Measurements from ENCODE around the gene XK. TPM values are rescaled to one million over a fixed set of nuclear protein-coding genes. Genes with fewer than 3 reads are reported as not detected.
"Not testable (repeated sequence)": the region's sequence is repeated elsewhere in the genome, so short reads cannot be mapped to it uniquely, and the experiment has no call there.

XK gene
- total and polyA plus RNA-seq, 7 donors, result 0.94 to 8.9 (median 3.8) TPM

DNA sequence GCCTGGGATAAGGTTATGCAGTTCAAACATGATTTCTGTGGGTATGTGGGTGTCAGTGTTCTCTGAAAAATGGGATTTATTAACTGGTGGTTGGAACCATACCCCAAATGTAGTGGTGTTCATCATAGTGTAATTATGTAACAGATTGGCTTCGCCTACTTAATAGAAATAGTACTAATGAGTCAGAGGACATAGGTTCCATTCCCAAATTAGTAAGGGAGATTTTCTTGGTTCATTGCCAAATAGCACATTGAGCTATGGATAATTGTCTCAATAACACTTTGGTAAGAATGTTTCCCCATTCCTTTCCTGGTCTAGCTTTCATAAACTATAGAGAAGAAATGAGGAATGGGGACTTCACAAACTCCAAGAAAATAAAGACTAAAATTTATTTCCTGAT is 73.8 kb downstream of the XK start:
- H3K36me3 ChIP-seq (ENCODE audit: insufficient read depth in 1 of 2, low read depth in 1 of 2), result no peaks in the 10 kb centered on the region
- WGBS, 3 donors, result 76 to 89% (median 84%) methylated on average over 1 of the region's 1 CpG
- no peak for ATAC-seq

DNA sequence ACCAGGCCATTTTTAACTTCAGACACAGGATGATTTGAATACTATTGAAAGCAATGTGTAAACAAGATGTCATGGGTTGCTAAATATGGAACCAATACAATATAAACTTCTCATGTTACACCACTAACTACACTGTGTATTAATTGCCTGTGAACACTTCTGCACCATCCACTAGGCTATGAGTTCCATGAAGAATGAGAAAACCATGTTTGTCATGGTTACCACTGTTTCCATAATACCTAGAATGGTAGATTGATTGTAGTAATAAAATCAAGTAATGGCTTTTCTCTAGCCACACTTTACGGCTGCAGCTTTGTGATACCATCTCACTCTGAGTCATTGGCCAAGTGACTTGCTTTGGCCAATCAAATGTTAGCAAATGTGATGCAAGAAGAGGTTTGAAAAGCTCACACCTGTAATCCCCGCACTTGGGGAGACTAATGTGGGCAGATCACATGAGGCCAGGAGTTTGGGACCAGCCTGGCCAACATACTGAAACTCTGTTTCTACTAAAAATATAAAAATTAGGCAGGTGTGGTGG is 74.4 kb downstream of the XK start:
- H3K27ac ChIP-seq, result no peak overlapping the region
- H3K4me1 ChIP-seq, result no peaks in the 10 kb centered on the region
- no peak for DNase-seq
- peaks cover 0 to 8% (median 0%) of the 10 kb centered on the region in 3 donors for H3K27me3 ChIP-seq (ENCODE audit: insufficient read depth in 3 of 3, low read length in 2 of 3)
- no peak overlapping the region for H3K4me3 ChIP-seq
- H3K9me3 ChIP-seq, result no peaks in the 10 kb centered on the region
- 83 to 88% (median 86%) methylated on average over 2 of the region's 2 CpGs for WGBS, 3 donors
- TF ChIP-seq CTCF (IDR thresholded peaks at IDR 0.05), result no peak
- no peak for ATAC-seq
- intact Hi-C loops (cut with DNase I), result no loop called here
- H3K36me3 ChIP-seq (ENCODE audit: insufficient read depth in 1 of 2, low read depth in 1 of 2), result no peaks in the 10 kb centered on the region

More for the DNA sequence above, 73.8 kb downstream of the XK start:
- Histone ChIP-seq H3K4me3 (no peak overlapping the region), H3K4me1 (no peaks in the 10 kb centered on the region), H3K27ac (no peak overlapping the region), H3K27me3 (ENCODE audit: insufficient read depth in 3 of 3, low read length in 2 of 3) (peaks cover 0 to 8% (median 0%) of the 10 kb centered on the region in 3 donors), H3K9me3 (no peaks in the 10 kb centered on the region)
- no peak for DNase-seq
- intact Hi-C loops (cut with DNase I), result no loop called here
- TF ChIP-seq CTCF (IDR thresholded peaks at IDR 0.05), result no peak

GRCh38 chrX:37763400-37763799 is 77.8 kb downstream of the XK start:
- ATAC-seq, result no peak
- intact Hi-C loops (cut with DNase I), result no loop called here
- no peak for TF ChIP-seq CTCF (IDR thresholded peaks at IDR 0.05)

DNA sequence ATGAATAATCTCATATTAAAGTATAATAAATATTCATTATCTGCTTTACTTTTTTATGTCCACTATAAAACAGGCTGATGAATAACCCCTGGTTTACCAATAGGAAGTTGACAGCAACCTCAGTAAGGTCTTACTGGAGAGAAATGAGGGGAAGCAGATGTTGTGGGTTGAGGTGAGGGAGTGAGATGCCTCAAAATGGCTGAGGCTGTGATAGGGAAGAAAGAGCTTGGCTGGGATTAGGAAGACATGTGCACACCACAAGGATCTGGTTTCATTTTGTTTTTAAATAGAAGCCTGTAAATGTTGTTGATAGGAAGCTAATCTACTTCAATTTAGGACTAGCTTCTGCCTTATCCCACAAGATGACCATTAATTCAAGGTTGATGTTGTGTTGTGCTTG is 79.9 kb downstream of the XK start:
- no peak overlapping the region for H3K27ac ChIP-seq
- no peaks in the 10 kb centered on the region for H3K36me3 ChIP-seq (ENCODE audit: insufficient read depth in 1 of 2, low read depth in 1 of 2)
- DNase-seq, result no peak
- no peaks in the 10 kb centered on the region for H3K4me1 ChIP-seq
- no peak overlapping the region for H3K4me3 ChIP-seq
- peaks cover 0 to 8% (median 0%) of the 10 kb centered on the region in 3 donors for H3K27me3 ChIP-seq (ENCODE audit: insufficient read depth in 3 of 3, low read length in 2 of 3)
- no peak for TF ChIP-seq CTCF (IDR thresholded peaks at IDR 0.05)
- no peak for ATAC-seq
- peaks cover 5% of the 10 kb centered on the region for H3K9me3 ChIP-seq
- intact Hi-C loops (cut with DNase I), result no loop called here

More at GRCh38 chrX:37763400-37763799, 77.8 kb downstream of the XK start:
- no peak overlapping the region for H3K4me3 ChIP-seq
- H3K9me3 ChIP-seq, result peaks cover under 1% of the 10 kb centered on the region
- no peaks in the 10 kb centered on the region for H3K4me1 ChIP-seq
- H3K27ac ChIP-seq, result no peak overlapping the region
- H3K36me3 ChIP-seq (ENCODE audit: insufficient read depth in 1 of 2, low read depth in 1 of 2), result no peaks in the 10 kb centered on the region
- H3K27me3 ChIP-seq (ENCODE audit: insufficient read depth in 3 of 3, low read length in 2 of 3), result peaks cover 0 to 8% (median 0%) of the 10 kb centered on the region in 3 donors
- no peak for DNase-seq

GRCh38 chrX:37767430-37767829 is 81.8 kb downstream of the XK start:
- Histone ChIP-seq H3K4me3 (no peak overlapping the region), H3K27ac (no peak overlapping the region), H3K4me1 (no peaks in the 10 kb centered on the region), H3K9me3 (peaks cover 5% of the 10 kb centered on the region), H3K27me3 (ENCODE audit: insufficient read depth in 3 of 3, low read length in 2 of 3) (peaks cover 0 to 6% (median 0%) of the 10 kb centered on the region in 3 donors), H3K36me3 (ENCODE audit: insufficient read depth in 1 of 2, low read depth in 1 of 2) (no peaks in the 10 kb centered on the region)
- DNase-seq (no peak), ATAC-seq (no peak)
- 43 to 62% (median 44%) methylated on average over 1 of the region's 1 CpG for WGBS, 3 donors
- TF ChIP-seq CTCF (IDR thresholded peaks at IDR 0.05), result no peak
- intact Hi-C loops (cut with DNase I), result no loop called here

DNA sequence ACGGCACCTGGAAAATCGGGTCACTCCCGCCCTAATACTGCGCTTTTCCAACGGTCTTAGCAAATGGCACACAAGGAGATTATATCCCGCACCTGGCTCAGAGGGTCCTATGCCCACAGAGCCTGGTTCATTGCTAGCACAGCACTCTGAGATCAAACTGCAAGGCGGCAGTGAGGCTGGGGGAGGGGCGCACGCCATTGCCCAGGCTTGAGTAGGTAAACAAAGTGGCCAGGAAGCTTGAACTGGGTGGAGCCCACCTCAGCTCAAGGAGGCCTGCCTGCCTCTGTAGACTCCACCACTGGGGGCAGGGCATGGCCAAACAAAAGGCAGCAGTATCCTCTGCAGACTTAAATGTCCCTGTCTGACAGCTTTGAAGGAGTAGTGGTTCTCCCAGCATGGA is 83.3 kb downstream of the XK start:
- H3K4me1 ChIP-seq; intact Hi-C loops (cut with DNase I); DNase-seq; H3K27ac ChIP-seq; H3K4me3 ChIP-seq; ATAC-seq; H3K27me3 ChIP-seq (ENCODE audit: insufficient read depth in 3 of 3, low read length in 2 of 3); H3K9me3 ChIP-seq; H3K36me3 ChIP-seq (ENCODE audit: insufficient read depth in 1 of 2, low read depth in 1 of 2): not testable (repeated sequence)
- WGBS, 3 donors, result 87 to 96% (median 93%) methylated on average over 9 of the region's 9 CpGs

Measured in psoas muscle (tissue), 8 donors.